HTR-8/SVneo (cell line): ENCODE measurements around the gene TRAF5.

ENCODE experiments used
- DNase-seq: peaks from one replicate; pipeline ENCODE4 v3.0.0; 2011; ENCODE audit warnings: low spot score, mixed read lengths; ENCODE audit not compliant: insufficient read length
- FAIRE-seq: peaks from 2 replicates; lab custom pipeline; 2011; peaks lifted over from hg19 to GRCh38; lab: Jason Lieb, UNC

Gene TRAF5

GRCh38 chr1:211327346-211327921, 801 bp downstream of the TRAF5 start:
- no peak for FAIRE-seq
- peak; percentile 57 for DNase-seq

GRCh38 chr1:211328084-211328694, 1.6 kb downstream of the TRAF5 start:
- DNase-seq (no peak), FAIRE-seq (no peak)

- DNase-seq (no peak), FAIRE-seq (no peak)
These were observed 2.3 kb downstream of the TRAF5 start for GRCh38 chr1:211328866-211329475.

- DNase-seq = no peak
- no peak for FAIRE-seq
These were observed 3.1 kb downstream of the TRAF5 start for GRCh38 chr1:211329764-211330201.

GRCh38 chr1:211330282-211330936, 3.8 kb downstream of the TRAF5 start:
- FAIRE-seq = no peak

GRCh38 chr1:211331011-211331709, 4.5 kb downstream of the TRAF5 start:
- FAIRE-seq = no peak
- DNase-seq = no peak

More at GRCh38 chr1:211330282-211330936, 3.8 kb downstream of the TRAF5 start:
- DNase-seq = no peak

GRCh38 chr1:211332036-211332616, 5.5 kb downstream of the TRAF5 start:
- FAIRE-seq = no peak

GRCh38 chr1:211332830-211333229, 6.2 kb downstream of the TRAF5 start:
- no peak for DNase-seq
- no peak for FAIRE-seq

More at GRCh38 chr1:211332036-211332616, 5.5 kb downstream of the TRAF5 start:
- DNase-seq = no peak

- FAIRE-seq (no peak), DNase-seq (no peak)
These were observed 7.3 kb downstream of the TRAF5 start for GRCh38 chr1:211333906-211334305.

- DNase-seq = no peak
- no peak for FAIRE-seq
These were observed 8.4 kb downstream of the TRAF5 start for GRCh38 chr1:211334986-211335385.

GRCh38 chr1:211335522-211336157, 9.0 kb downstream of the TRAF5 start:
- FAIRE-seq (no peak), DNase-seq (no peak)

- no peak for DNase-seq
These were observed 9.5 kb downstream of the TRAF5 start for GRCh38 chr1:211336161-211336560.

GRCh38 chr1:211336775-211337174, 10.1 kb downstream of the TRAF5 start:
- no peak for FAIRE-seq

More at GRCh38 chr1:211336161-211336560, 9.5 kb downstream of the TRAF5 start:
- FAIRE-seq = no peak

GRCh38 chr1:211337430-211338223, 11.0 kb downstream of the TRAF5 start:
- DNase-seq (no peak), FAIRE-seq (no peak)

More at GRCh38 chr1:211336775-211337174, 10.1 kb downstream of the TRAF5 start:
- DNase-seq = no peak

- FAIRE-seq (no peak), DNase-seq (no peak)
These were observed 11.6 kb downstream of the TRAF5 start for GRCh38 chr1:211338224-211338620.

- DNase-seq = no peak
- no peak for FAIRE-seq
These were observed 13.0 kb downstream of the TRAF5 start for GRCh38 chr1:211339631-211340041.

GRCh38 chr1:211340622-211341507, 14.2 kb downstream of the TRAF5 start:
- no peak for FAIRE-seq

GRCh38 chr1:211341999-211342398, 15.4 kb downstream of the TRAF5 start:
- FAIRE-seq (no peak), DNase-seq (no peak)

More at GRCh38 chr1:211340622-211341507, 14.2 kb downstream of the TRAF5 start:
- DNase-seq = no peak
